Adrenal gland (tissue), 5 donors: Measurements from ENCODE around the gene GALK2.

Experiments used
- CTCF ChIP-seq, 6 experiments: fragments of 450-650 bp in 4 of 6; fragments of 200-600 bp in 2 of 6; sonication (generic) in 1 of 6; IDR thresholded peaks; 1 replicate in 5 of 6; 2 replicates in 1 of 6; pipeline versions ENCODE4 v1.5.1 to v1.8.0; 2016 to 2021; ENCODE audit warnings: antibody characterized with exemption in 6 of 6, mild to moderate bottlenecking in 2 of 6, moderate library complexity in 1 of 6
- POLR2A ChIP-seq, 2 donors: fragments of 450-650 bp; IDR thresholded peaks; one replicate each; pipeline ENCODE4 v1.6.1; 2017; ENCODE audit warnings: antibody characterized with exemption in 2 of 2, mild to moderate bottlenecking in 2 of 2, moderate library complexity in 1 of 2
- donor health status: DM: no; HTN: no; CAD: no.

GRCh38 chr15:49164865-49165264 lies 5.2 kb upstream of the GALK2 start:
- TF ChIP-seq CTCF (IDR thresholded peaks at IDR 0.05), result no peak
- no peak for TF ChIP-seq POLR2A (IDR thresholded peaks at IDR 0.05)
